HUDEP-2 (cell line): Measurements from ENCODE around the gene BRD1.
"Not testable (repeated sequence)": the region's sequence is repeated elsewhere in the genome, so short reads cannot be mapped to it uniquely, and the experiment has no call there.

Experiments used
- DNase-seq, 76 experiments: peaks; one replicate each; lab custom pipeline; 2025; ENCODE audit not compliant: unreplicated experiment in 76 of 76; lab: John Stamatoyannopoulos, UW

BRD1 gene

DNA sequence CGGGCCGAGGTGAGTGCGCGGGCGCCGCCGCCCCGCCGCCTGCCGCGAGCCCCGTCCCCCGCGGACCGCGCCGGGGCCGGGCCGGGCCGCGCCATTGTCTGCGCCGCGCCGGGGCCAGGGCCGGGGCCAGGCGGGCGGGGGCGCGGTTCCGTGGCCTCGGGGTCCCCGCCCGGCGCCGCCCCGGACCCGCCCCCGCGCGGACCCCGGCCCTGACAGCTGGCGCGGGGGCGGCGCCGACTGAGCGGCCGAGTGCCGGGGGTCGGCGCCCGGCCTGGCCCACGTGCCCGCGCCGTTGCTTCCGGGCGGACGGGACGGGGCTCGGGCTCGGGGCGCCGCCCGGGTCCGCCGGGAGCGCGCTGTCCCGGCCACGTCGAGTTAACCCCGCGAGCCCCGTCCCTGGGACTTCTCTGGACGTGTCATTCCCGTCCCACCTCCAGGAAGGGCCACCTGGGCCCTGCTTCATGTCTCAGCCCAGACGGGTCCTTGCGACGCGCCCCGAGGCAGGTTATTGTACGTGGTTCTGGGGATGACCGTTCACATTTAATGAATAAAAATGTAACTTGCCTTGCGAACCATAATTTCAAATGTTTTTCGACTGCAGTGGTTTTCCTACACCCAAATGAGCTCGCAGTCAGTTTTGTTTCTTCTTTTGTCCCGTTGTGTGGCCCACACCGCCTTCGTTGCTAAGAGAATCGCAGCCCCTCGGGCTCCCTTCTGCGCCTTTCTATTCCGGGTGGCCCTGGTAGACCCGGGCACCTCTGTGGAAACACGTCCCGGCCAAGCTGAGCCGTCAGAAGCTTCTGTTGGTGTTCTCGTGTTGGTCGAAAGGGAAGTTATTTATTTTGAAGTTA, 26.5 kb upstream of the BRD1 start:
- DNase-seq, result peak in 11 of 76 experiments; percentile 5 to 26 (median 15)

DNA sequence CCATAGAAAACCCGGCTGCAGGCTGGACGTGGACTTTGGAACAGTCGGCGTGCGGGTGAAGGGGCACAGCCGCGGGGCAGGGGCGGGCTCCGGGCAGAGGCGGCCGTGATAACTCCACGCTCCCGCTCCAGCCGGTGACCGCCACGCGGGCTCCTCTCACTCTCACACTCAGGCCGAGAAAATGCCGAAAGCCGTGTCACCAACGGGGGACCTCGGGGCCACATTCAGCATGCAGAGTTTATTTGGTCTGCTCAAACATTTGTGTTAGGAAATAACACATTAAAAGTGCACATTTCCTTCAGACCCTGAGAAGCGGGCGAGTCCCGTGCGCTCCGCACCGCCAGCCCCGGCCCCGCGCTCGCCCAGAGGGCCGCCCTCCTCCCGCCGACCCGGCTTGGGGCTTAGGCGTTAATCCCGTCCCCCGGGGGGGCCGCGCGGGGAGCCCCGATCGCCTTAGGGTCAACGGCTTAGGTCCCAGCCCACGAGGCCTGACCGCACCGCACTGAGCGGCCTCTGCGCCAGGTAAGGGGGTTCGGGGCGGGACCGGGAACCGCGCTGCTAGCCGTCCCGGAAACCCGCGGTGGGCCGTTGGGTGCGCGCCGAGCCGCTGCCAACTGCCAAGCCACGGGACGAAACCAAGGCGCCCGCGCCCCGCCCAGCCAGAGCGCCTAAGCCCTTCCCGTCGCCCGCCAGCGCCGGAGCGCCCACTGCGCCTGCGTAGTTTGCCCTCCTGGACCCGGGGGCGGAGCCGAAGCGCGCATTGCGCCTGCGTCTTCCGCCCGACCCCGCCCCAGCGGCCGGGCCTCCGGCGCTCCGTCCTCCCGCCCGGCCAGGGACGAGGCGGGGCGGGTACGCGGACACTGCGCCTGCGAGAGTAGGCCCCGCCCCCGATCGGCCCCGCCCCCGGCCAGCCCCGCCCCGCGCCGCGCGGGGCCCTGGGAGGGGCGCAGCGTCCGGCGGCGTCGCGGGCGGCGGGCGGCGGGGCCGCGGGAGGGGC, 25.5 kb upstream of the BRD1 start, which contains the start of gene ZBED4:
TSS of gene ZBED4 (plus strand) at position 947 of the 997 bp plus-strand sequence. CDS start 29,819 bp downstream, outside the sequence.
- peak in 73 of 76 experiments; percentile 71 to 99 (median 96) for DNase-seq

DNA sequence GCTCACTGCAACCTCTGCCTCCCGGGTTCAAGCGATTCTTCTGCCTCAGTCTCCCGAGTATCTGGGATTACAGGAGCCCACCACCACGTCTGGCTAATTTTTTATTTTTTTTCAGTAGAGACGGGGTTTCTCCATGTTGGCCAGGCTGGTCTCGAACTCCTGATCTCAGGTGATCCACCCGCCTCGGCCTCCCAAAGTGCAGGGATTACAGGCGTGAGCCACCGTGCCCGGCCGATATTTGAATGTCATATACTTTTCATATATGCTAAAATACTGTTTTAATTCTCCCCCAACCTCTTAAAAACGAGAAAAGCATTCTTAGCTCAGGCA, 24.9 kb upstream of the BRD1 start:
- not testable (repeated sequence) for DNase-seq

DNA sequence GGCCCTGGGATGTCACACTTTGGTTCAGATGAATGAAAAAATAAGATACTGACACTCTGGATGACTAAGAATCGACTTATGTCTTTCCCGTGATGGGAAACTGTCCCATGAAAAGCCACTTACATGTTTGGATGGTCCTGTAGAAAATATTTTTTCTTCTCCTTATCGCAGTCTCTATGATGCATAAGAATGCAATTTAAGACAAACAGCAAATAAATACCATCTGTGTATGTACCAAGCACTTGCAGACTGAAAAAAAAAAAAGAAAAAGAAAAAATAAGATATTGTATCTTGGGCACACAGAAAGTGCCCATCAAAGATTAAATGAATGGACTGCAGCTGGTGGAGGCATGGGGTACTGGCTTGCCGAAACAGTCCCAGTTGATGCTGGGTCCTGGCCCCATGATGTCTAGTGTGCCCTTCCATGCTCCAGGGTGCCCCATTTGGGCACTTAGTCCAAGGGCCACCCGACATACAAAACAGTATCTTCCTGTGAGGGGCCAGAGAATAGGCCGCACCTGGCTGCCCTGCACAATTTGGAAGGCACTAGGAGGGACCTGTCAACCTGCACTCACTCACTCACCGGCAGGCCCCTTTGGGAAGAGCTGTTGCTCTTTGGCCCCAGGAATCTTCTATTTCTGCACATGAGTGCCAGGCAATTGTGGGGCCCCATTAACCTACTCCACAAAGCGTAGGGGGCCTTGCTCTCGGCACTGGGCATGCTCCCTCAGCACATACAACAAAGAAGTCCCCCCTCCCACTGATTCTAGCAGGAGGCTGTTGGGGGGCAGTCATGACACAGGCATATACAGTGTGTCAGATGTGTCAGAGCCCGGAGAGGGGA, 23.5 kb upstream of the BRD1 start:
- no peak for DNase-seq

DNA sequence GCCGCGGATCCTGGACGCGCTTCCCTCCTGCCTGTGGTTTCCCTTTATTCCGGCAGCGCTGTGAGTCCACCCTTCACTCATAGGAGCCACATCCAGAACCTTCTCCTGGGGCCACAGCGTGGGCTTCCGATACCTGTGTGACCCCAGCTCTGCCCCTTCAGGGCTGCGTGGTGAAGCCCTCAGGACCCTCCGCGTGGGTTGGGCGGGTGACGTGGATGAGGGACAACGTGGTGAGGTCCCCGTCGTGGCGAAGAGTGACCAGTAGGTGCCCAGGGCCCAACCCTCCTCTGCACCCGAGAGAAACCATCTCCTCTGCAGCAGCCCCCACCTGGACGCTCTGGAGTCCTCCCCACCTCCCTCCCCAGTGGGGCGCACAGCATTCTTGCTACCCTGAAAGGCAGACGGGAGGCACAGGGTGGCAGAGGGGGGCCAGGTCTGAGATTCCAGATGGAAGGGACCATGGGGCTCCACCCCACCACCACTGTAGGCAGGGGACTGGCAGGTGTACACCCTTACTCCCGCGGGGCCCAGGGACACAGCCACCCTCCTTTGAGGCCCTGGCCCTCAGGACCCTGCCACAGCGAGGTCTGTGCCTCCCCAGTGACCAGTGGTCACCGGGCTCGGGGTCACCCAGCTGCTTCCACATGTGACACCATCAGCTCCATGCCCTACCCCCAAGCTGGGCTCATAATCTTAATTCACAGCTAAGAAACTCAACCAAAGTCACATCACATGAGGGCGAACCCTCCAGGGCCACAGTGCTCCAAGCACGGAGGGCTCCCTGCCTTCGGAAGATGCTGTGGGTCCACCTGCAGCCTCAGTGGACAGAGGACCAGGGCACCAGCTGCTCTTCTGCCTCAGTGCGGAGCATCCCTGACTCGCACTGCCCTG, 22.6 kb upstream of the BRD1 start:
- no peak for DNase-seq

DNA sequence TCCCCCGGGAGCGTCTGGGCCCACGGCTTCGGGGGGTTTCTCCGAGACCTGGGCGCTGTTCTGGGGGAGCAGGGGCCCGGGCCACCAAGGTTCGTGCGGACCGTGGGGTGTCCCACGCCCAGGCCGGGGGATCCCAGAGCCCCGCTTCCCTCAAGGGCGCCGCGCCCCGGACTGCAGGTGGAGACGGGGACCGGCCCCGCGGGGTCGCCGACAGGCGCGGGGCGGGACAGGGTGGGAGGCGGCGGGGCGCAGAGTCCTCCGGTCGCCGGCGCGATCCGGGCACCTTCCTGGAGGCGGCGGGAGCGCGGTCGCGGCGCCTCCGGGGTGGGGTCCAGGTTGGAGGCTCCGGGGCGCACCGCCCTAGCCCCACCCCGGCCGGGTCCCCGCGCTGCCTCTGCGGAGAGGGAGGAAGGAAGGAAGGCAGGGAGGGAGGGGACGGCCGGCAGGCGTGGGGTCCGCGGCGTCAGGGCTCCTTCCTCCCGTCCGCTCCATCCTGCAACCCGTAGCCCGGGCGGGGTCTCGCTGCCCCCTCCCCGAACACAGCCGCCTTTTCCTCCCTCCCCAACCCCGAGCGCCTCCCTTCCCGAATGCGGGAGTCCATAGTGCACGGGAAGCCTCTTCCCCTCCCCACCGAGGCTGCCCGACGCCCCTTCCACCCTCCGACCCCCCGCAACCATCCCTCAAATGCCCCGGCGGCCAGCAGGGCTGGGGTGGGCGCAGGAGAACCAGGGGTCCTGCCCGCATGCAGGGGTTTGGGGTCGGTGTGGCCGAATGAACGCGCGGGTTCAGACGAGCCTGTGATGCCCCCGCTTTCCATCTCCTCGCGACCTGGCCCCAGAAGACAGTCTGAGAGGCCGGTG, 21.7 kb upstream of the BRD1 start:
- no peak for DNase-seq

DNA sequence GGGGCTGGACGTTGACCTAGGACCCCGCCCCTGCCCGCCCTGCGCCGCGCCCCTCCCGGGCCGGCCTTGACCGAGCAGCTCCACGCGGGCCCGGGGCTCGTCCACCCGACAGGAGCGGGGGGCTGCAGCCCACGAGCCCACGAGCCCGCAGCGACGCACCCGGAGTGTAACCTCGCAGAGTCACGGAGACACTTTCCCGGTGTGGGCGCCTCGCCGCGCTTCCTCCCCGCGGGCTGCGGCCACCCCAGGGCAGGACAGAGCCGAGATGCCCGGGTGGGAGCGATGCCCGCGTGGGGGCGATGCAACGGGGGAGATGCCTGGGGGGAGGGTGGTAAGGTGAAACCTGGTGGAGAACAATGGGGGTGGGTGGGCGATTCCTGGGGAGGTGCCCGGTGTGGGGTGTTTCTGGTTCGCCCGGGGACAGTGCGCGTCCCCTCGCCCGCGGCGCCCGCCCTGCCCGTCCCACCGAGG, 21.1 kb upstream of the BRD1 start:
- DNase-seq, result no peak

DNA sequence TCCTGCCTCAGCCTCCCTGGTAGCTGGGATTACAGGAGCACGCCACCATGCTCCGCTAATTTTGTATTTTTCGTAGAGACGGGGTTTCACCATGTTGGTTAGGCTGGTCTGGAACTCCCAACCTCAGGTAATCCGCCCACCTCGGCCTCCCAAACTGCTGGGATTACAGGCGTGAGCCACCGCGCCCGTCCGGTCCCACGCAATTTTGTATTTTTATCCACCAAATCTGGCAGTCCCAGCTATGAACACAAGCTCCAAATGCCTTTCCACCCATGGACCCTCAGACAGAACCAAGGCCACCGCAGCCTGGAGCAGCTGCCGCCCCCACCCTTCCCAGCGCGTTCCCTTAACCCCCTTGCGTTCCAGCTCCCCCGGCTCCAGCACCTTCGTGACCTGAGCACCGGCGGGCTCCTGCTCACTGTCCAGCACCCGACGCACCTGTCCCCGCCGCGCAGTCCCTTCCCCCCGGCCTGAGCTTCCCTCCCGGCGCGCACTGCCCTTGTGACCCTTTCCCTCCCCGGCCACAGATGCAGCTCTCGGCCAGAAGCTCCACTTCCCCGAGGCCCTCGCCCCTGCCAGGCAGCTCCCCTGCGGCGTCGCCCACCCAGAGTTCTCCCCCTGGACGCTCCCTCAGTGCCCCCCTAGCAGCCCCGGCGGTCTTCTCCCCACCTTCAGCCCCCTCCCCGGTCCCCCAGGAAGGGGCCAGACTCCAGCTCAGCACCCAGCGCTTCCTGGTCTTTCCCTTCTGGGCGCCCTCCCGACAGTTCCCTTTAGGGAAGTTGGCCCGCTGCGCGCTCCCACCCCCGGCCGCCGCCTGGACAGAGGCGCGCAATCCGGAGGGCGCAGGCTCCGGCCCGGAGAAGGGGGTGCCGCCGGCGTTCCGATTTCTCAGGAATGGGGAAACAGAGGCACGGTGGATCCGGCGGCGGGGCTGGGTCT, 20.3 kb upstream of the BRD1 start:
- DNase-seq, result no peak

DNA sequence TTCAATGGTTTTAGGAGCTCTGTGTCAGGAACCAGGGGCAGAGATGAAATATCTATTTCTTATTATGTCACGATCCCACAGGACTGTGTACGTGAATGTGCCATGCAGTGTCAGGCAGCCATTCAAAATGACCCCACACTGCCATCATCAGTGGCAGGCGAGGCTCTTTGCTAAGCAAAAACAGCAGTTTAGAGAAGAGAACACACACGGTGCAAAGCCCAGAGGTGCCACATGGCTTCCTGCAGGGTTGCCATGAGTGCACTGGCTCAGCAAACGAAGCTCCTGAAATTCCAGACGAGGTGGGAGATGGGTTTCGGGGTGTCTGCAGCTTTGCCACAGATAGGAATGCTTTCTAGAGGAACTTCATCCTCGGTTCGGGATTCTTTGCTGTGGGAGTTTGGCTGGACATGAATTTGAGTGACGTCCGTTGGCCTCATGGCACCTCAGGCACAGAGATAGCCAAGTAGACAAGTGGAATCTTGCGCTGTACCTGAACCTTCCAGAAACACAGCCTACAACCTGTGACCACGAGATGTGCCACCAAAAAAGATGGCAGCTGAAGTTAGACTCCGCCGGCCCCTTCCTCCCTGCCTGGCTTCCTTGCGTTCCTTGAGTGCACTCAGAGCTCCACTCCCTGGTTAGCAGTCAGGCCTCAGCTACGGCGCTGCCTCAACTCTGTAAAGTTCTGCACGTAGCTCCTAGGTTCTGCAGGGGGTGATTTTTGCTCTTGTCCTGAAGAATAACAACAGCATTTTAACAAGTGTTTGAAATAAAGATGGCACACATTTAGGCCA, 18.2 kb upstream of the BRD1 start:
- no peak for DNase-seq

DNA sequence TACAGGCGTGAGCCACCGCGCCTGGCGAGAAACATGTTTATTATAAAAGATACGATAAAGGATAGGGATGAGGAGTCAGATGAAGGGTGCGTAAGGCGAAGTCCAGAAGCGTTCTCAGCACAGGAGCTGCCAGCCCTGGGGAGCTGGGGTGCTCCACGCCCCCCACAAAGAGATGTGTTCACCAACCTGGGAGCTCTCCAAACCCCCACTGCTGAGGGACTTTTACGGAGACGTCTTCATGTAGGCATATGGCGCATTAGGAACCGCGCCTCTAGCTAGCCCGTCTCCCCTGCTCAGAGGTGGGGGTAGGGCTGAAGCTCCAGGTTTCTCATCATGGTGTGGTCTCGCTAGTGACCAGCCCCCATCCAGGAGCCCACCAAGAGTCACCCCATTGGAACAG, 17.6 kb upstream of the BRD1 start:
- DNase-seq, result no peak

DNA sequence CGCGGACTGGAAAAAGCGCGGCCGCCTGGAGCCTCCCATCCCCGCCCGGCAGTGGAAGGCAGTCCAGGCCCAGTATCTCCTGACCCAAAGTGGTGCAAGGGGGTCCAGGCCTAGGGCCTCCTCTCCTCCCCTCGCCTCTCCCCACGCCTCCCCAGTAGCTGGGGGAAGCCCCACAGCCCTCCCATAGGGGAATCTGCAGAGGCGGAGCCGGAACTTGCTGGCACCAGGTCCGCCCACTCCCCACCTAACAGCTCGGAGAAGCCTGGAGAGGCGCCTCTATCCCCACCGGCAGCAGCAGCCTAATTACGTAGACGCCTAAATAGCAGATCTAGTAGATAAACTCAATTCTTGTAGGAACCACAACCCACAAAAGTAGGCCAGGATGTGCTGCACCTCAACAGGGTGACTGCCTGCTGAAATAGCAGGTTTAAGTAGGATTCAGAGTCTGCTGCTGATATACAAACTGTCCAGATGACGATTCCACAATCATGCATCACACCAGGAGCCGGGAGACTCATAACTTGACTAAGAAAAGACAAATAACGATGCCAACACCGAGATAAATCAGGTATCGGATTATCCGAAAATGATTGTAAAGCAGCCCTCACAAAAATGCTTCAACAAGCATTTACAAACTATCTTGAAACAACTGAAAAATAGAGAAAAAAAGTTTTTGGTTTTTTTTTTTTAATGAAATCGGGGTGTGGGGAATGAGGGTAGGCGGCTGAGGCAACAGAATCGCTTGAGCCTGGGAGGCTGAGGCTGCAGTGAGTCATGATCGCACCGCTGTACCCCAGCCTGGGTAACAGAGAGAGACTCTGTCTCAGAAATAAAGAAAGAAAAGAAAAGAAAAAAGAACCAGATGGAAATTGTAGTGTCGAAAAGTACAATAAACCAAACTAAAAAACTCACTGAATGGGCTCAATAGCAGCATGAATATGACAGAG, 11.4 kb upstream of the BRD1 start:
- peak in 2 of 76 experiments; percentile 7 to 20 for DNase-seq

DNA sequence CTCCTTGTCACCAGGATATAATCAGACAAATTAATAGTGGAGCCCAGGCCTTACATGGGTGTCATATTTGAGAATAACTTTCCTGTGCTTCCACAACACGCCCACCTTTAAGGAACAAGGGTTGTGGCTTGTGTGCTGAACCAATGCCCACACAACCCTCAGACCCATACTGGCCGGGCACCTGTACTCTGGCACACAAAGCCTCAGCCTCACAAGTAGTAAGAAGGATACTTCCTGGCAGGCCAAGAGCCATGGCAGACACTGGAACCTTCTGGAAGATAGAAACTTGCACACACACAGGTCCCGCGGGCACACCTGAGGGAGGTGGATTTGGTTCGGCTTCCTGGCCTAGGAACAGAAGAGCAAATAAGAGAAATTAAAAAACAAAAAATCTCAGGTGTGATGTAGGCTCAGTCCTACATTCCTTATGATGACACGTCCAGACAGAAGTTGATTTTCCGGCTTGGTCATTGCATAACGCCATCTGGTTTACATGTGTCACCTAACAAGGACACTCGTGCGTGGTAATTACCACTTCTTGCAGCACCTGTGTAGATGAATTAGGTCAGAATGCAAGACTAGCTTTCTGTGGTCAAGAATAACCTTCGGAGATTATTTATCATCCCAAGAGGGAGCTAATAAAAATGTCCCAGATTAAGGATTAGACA, 5.8 kb upstream of the BRD1 start:
- no peak for DNase-seq

DNA sequence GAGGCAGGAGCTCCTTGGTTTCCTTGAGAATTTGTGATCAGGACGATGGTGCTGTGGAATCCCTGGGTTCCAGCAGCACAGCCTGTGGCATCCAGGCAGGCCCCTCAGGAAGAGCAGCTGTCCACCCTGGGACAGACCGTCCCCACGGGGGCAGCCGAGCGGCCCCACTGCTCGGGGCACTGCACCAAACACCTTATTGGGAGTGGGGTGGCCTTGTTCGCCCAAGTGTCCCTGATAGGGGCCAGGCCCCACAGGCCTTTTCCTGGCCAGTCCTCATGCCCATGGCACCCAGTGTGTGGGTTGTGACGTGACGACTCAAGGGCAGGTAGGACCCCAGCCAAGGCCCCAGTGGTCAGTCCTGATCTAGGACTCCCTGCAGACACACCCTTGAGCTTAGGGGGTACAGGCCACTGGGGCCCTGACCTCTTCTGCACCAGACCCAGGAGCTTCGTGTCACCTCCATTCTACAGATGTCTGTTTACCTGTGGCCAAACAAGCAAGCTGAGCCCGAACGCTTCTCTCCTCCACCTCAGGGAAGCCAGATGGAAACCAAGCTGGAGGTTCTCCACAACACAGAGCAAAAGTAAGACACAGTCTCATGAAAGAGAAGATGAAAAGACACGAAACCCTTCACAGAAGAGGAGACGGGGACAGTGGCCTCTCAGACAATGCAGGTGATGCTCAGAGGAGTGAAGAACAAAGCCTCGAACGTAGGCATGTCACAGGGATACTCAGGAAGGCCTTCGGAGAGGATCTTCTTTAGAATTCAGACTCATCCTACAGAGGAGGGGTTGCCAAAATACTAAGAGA, 1.6 kb upstream of the BRD1 start:
- no peak for DNase-seq

DNA sequence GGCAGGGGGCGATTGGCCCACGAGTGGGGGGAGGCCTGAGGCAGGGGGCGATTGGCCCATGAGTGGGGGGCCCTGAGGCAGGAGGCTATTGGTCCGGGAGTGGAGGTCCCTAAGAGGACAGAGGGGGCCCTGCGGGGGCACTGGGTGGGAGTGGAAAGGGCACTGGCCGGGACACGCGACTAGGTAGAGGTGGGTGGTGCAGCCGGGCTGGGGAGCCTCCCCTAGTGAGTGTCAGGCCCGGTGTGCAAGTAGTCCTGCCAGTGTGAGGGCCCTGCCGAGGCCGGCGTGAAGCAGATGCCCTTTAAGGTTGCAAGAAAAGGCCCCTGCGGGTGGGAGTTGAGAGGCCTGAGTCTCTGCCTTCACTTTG, 909 bp upstream of the BRD1 start:
- no peak for DNase-seq
